Panc1 (cell line): ENCODE measurements around the gene HACD1. TPM values are rescaled to one million over a fixed set of nuclear protein-coding genes. Genes with fewer than 3 reads are reported as not detected.

Source experiments
- ATAC-seq: fragments of 200-7000 bp; cut with Tn5 transposase; 2 replicates; pipeline ENCODE4 v1.9.1; 2020; ENCODE audit warnings: mild to moderate bottlenecking, moderate library complexity
- BruUV-seq: library from RNA; stranded (reverse); fragments of 400-500 nt; replicated peaks from 2 replicates; lab custom pipeline; 2021; lab: Mats Ljungman, UMichigan
- CTCF ChIA-PET: fragments of 300-600 bp; sonication (Branson Sonifier 250); formaldehyde crosslinking; loops from one replicate; lab custom pipeline; 2022; ENCODE audit warnings: antibody characterized with exemption; lab: Charles Lee
- POLR2A ChIA-PET: fragments of 300-600 bp; sonication (Branson Sonifier 250); formaldehyde crosslinking; loops from one replicate; lab custom pipeline; 2022; ENCODE audit warnings: antibody characterized with exemption; lab: Charles Lee
- DNase-seq: peaks from one replicate; pipeline ENCODE4 v3.0.0-alpha.2; 2010; ENCODE audit warnings: low read depth, low spot score
- H3K27ac ChIP-seq: 2 replicates; pipeline ENCODE4 v1.5.1; 2011; ENCODE audit warnings: mild to moderate bottlenecking, low read length, inconsistent platforms
- H3K27me3 ChIP-seq: fragments of 200-500 bp; sonication (Bioruptor generic); 2 replicates; pipeline ENCODE4 v1.6.0; 2014; ENCODE audit warnings: low read length, inconsistent platforms; ENCODE audit not compliant: control insufficient read depth, insufficient read depth
- H3K36me3 ChIP-seq: fragments of 200-500 bp; sonication (Bioruptor generic); 2 replicates; pipeline ENCODE4 v1.5.1; 2014; ENCODE audit warnings: inconsistent platforms, mild to moderate bottlenecking, low read length, moderate library complexity; ENCODE audit not compliant: control insufficient read depth, insufficient read depth
- H3K4me1 ChIP-seq: 2 replicates; pipeline ENCODE4 v1.5.1; 2011; ENCODE audit warnings: inconsistent platforms, mild to moderate bottlenecking, low read length, moderate library complexity; ENCODE audit not compliant: control insufficient read depth, insufficient read depth
- H3K4me3 ChIP-seq, 2 experiments: 2 replicates each; pipeline ENCODE4 v1.5.1; 2011 to 2012; ENCODE audit warnings: low read depth in 2 of 2, low read length in 2 of 2, mild to moderate bottlenecking in 2 of 2, inconsistent platforms in 1 of 2, moderate library complexity in 1 of 2
- H3K9me3 ChIP-seq: fragments of 200-500 bp; sonication (Bioruptor generic); 2 replicates; pipeline ENCODE4 v1.5.1; 2014; ENCODE audit warnings: low read depth, mild to moderate bottlenecking, inconsistent platforms, low read length, moderate library complexity; ENCODE audit not compliant: control insufficient read depth, insufficient read depth
- POLR2AphosphoS5 ChIP-seq: IDR thresholded peaks from 2 replicates; pipeline ENCODE4 v1.6.1; 2012; ENCODE audit warnings: mild to moderate bottlenecking, low read depth, low read length, moderate library complexity
- SIN3A ChIP-seq: IDR thresholded peaks from 2 replicates; pipeline ENCODE4 v1.6.1; 2012; ENCODE audit warnings: low read depth, mild to moderate bottlenecking, low read length, moderate library complexity, borderline replicate concordance; ENCODE audit not compliant: insufficient read depth
- TCF7L2 ChIP-seq: IDR thresholded peaks from 2 replicates; pipeline ENCODE4 v1.6.1; 2011; ENCODE audit warnings: mild to moderate bottlenecking, low read depth, low read length, inconsistent platforms
- in situ Hi-C: cut with HindIII; loops from 2 replicates; pipeline ENCODE4 v1.10.0; 2016; ENCODE audit warnings: low sequenced_read_pairs, low pct_unique_long_range_greater_than_20kb
- intact Hi-C: fragments of 100-400 bp; cut with micrococcal nuclease; formaldehyde crosslinking; loops from one replicate; pipeline ENCODE4 v1.10.0; 2022; ENCODE audit not compliant: unreplicated experiment
- total RNA-seq: library from RNA; stranded (reverse); gene quantifications from one replicate; pipeline ENCODE4 v1.2.1, GENCODE V29; 2021; ENCODE audit not compliant: unreplicated experiment
- TF ChIP-seq, protein P1 (sequence below), 2 experiments: IDR thresholded peaks; 2 replicates each; pipeline ENCODE4 v1.6.1; 2011 to 2012; ENCODE audit warnings: low read depth in 2 of 2, control low read depth in 1 of 2, low read length in 1 of 2, mild to moderate bottlenecking in 1 of 2, moderate library complexity in 1 of 2; ENCODE audit not compliant: insufficient read depth in 1 of 2
- TF ChIP-seq, protein P2 (sequence below): fragments of 450-650 bp; IDR thresholded peaks from 2 replicates; pipeline ENCODE4 v1.5.1; 2017; ENCODE audit warnings: mild to moderate bottlenecking

HACD1 gene
- total RNA-seq, 1 experiment from 2014 or later = 53.1 TPM

GRCh38 chr10:17576768-17577167 is 40.4 kb downstream of the HACD1 start:
- in situ Hi-C loops = no loop called here
- ChIA-PET POLR2A (no interaction called here), CTCF (no interaction called here)
- intact Hi-C loops = no loop called here
- no peak for DNase-seq
- TF ChIP-seq, protein P1, sequence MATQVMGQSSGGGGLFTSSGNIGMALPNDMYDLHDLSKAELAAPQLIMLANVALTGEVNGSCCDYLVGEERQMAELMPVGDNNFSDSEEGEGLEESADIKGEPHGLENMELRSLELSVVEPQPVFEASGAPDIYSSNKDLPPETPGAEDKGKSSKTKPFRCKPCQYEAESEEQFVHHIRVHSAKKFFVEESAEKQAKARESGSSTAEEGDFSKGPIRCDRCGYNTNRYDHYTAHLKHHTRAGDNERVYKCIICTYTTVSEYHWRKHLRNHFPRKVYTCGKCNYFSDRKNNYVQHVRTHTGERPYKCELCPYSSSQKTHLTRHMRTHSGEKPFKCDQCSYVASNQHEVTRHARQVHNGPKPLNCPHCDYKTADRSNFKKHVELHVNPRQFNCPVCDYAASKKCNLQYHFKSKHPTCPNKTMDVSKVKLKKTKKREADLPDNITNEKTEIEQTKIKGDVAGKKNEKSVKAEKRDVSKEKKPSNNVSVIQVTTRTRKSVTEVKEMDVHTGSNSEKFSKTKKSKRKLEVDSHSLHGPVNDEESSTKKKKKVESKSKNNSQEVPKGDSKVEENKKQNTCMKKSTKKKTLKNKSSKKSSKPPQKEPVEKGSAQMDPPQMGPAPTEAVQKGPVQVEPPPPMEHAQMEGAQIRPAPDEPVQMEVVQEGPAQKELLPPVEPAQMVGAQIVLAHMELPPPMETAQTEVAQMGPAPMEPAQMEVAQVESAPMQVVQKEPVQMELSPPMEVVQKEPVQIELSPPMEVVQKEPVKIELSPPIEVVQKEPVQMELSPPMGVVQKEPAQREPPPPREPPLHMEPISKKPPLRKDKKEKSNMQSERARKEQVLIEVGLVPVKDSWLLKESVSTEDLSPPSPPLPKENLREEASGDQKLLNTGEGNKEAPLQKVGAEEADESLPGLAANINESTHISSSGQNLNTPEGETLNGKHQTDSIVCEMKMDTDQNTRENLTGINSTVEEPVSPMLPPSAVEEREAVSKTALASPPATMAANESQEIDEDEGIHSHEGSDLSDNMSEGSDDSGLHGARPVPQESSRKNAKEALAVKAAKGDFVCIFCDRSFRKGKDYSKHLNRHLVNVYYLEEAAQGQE (IDR thresholded peaks at IDR 0.05; ENCODE audit: insufficient read depth in 1 of 2, low read depth in 2 of 2, low read length in 1 of 2) = no peak
- TF ChIP-seq, protein P2, sequence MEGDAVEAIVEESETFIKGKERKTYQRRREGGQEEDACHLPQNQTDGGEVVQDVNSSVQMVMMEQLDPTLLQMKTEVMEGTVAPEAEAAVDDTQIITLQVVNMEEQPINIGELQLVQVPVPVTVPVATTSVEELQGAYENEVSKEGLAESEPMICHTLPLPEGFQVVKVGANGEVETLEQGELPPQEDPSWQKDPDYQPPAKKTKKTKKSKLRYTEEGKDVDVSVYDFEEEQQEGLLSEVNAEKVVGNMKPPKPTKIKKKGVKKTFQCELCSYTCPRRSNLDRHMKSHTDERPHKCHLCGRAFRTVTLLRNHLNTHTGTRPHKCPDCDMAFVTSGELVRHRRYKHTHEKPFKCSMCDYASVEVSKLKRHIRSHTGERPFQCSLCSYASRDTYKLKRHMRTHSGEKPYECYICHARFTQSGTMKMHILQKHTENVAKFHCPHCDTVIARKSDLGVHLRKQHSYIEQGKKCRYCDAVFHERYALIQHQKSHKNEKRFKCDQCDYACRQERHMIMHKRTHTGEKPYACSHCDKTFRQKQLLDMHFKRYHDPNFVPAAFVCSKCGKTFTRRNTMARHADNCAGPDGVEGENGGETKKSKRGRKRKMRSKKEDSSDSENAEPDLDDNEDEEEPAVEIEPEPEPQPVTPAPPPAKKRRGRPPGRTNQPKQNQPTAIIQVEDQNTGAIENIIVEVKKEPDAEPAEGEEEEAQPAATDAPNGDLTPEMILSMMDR = no peak
- TF ChIP-seq TCF7L2 = no peak
- no peak for TF ChIP-seq POLR2AphosphoS5
- no peak for TF ChIP-seq SIN3A
- no peaks in the 10 kb centered on the region for H3K4me1 ChIP-seq
- ATAC-seq = no peak
- H3K27me3 ChIP-seq = no peaks in the 10 kb centered on the region
- no peak overlapping the region for H3K27ac ChIP-seq
- H3K36me3 ChIP-seq = no peaks in the 10 kb centered on the region
- no peaks in the 10 kb centered on the region for H3K9me3 ChIP-seq
- H3K4me3 ChIP-seq = no peak overlapping the region
- BruUV-seq = no TSS peak

DNA sequence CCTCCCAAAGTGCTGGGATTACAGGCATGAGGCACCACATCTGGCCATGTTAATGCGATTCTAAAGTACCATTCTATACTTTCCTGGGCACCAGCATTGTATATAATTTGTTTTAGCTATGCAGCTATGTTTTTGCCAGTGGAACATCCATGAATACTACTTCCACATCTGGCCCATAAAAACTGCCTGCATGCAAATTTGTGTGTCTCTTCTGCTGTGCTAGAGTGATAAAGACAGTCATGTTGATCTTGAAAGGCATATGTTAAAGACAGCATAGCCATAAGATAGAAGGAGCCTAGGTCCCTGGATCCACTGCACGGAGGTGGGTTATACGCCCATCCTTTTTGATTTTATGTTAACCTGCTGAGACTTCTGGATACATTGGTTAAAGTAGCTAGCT is 52.3 kb downstream of the HACD1 start:
- TF ChIP-seq POLR2AphosphoS5 (no peak), SIN3A (no peak), TCF7L2 (no peak)
- TF ChIP-seq, protein P1 (IDR thresholded peaks at IDR 0.05; ENCODE audit: insufficient read depth in 1 of 2, low read depth in 2 of 2, low read length in 1 of 2) = no peak
- TF ChIP-seq, protein P2 = no peak
- intact Hi-C loops (no loop called here), in situ Hi-C loops (no loop called here)
- CTCF ChIA-PET = no interaction called here
- no TSS peak for BruUV-seq
- POLR2A ChIA-PET = no interaction called here
- no peak for DNase-seq
- Histone ChIP-seq H3K27me3 (no peaks in the 10 kb centered on the region), H3K27ac (no peak overlapping the region), H3K36me3 (no peaks in the 10 kb centered on the region), H3K4me1 (no peaks in the 10 kb centered on the region), H3K9me3 (no peaks in the 10 kb centered on the region), H3K4me3 (no peak overlapping the region)
- no peak for ATAC-seq
